Prostate gland (tissue), 2 donors: ENCODE measurements around the gene MYDGF.

ENCODE experiments used
- CTCF ChIP-seq, 4 experiments: fragments of 200-600 bp in 2 of 4; fragments of 450-650 bp in 2 of 4; sonication (generic) in 2 of 4; IDR thresholded peaks; 1 replicate in 3 of 4; 2 replicates in 1 of 4; pipeline ENCODE4 v1.5.1; 2016 to 2019; ENCODE audit warnings: antibody characterized with exemption in 4 of 4, mild to moderate bottlenecking in 2 of 4, moderate library complexity in 2 of 4
- POLR2A ChIP-seq: fragments of 450-650 bp; IDR thresholded peaks from one replicate; pipeline ENCODE4 v1.6.1; 2016; ENCODE audit warnings: antibody characterized with exemption, mild to moderate bottlenecking

DNA sequence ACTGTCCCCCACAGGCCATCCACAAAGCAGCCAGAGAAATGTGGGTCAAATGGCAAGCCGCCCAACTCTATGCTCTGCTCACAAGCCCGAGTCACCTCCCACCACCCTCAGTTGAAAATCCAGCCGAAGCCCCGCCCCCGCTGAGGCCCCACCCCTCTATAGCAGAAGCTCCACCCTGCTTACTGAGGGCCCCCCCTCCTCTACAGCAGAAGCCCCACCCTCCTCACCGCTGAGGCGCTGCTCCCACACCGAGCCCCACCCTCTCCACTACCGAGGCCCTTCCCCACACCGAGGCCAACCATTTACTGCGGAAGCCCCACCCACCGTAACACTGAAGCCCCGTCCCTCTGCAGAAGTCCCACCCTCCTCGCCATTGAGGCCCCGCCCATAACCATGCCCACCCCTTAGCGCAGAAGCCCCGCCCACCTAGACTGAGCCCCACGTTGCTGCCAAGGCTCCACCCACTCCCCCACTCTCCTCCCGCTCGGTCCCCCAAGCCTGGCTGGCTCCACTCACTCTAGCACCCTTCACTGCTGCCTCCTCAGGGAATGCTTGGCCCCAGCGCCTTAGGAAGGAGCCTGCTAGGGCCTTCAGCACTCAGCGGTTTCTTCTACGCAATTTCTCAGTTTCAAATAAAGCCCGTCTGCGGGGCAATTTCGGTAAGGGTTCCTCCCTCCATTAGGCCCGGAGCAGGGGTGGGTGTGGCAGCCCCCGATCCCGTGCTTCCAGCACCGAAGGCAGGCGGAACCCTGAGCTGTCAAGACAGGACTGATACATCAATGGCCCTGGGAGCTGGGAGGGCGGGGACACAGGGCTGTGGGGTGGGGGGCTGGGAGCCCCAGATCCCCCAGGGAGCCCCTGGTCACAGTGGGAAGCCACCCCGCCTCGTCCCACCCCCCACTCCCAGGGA, 9.0 kb upstream of the MYDGF start:
- TF ChIP-seq CTCF (IDR thresholded peaks at IDR 0.05) (no peak), POLR2A (no peak)
